K562 (cell line): ENCODE results near the gene CRY2. TPM values are rescaled to one million over a fixed set of nuclear protein-coding genes. Genes with fewer than 3 reads are reported as not detected.

Experiments used
- ATAC-seq: fragments of 200-7000 bp; cut with Tn5 transposase; 3 replicates; pipeline ENCODE4 v1.9.1; 2020; ENCODE audit warnings: moderate library complexity
- BruUV-seq: library from RNA; stranded (reverse); fragments of 400-500 nt; replicated peaks from 2 replicates; lab custom pipeline; 2021; lab: Mats Ljungman, UMichigan
- CTCF ChIA-PET: fragments of 300-600 bp; formaldehyde crosslinking; extraction: SDS; loops from one replicate; lab custom pipeline; 2021; ENCODE audit warnings: low intra/inter-chr PET ratio; lab: Yijun Ruan, JAX
- POLR2A ChIA-PET: fragments of 300-600, 350-650 bp; sonication (Branson Sonifier 250); formaldehyde crosslinking; extraction: SDS; loops from one replicate; lab custom pipeline; 2021; ENCODE audit warnings: antibody characterized with exemption, inconsistent platforms; lab: Yijun Ruan, JAX
- DNase-seq, 4 experiments: peaks; one replicate each; pipeline versions ENCODE4 v3.0.0 to v3.0.0-alpha.2; 2011 to 2018; ENCODE audit warnings: low spot score in 3 of 4, mixed read lengths in 3 of 4; ENCODE audit errors: extremely low read depth in 1 of 4
- FAIRE-seq: peaks from 2 replicates; lab custom pipeline; 2011; peaks lifted over from hg19 to GRCh38; lab: Jason Lieb, UNC
- H2AFZ ChIP-seq: 2 replicates; pipeline ENCODE4 v1.6.0; 2011; ENCODE audit warnings: low read depth, low read length, control low read depth, inconsistent platforms
- H3K27ac ChIP-seq: fragments of 200-600 bp; 3 replicates; pipeline ENCODE4 v1.8.0; 2011; ENCODE audit warnings: low read depth, mild to moderate bottlenecking, control low read depth, inconsistent platforms, low read length, moderate library complexity, mixed read lengths; ENCODE audit errors: extremely low read depth
- H3K27me3 ChIP-seq, 2 experiments: fragments of 300-600 bp in 1 of 2; 2 replicates in 1 of 2; 3 replicates in 1 of 2; pipeline versions ENCODE4 v1.6.0 to v1.8.0; 2011; ENCODE audit warnings: inconsistent platforms in 2 of 2, low read length in 2 of 2, mild to moderate bottlenecking in 1 of 2, mixed read lengths in 1 of 2, moderate library complexity in 1 of 2; ENCODE audit not compliant: control insufficient read depth in 2 of 2, insufficient read depth in 2 of 2
- H3K36me3 ChIP-seq: fragments of 300-600 bp; 3 replicates; pipeline ENCODE4 v1.8.0; 2011; ENCODE audit warnings: mild to moderate bottlenecking, low read length, inconsistent platforms; ENCODE audit not compliant: control insufficient read depth, insufficient read depth
- H3K4me1 ChIP-seq, 2 experiments: fragments of 200-600 bp in 1 of 2; replicated peaks in 1 of 2; 2 replicates in 1 of 2; 3 replicates in 1 of 2; pipeline versions ENCODE4 v1.5.1 to v1.8.0; 2011; ENCODE audit warnings: inconsistent platforms in 2 of 2, low read length in 2 of 2, mild to moderate bottlenecking in 1 of 2, mixed read lengths in 1 of 2, moderate library complexity in 1 of 2; ENCODE audit not compliant: control insufficient read depth in 2 of 2, insufficient read depth in 2 of 2
- H3K4me2 ChIP-seq: 2 replicates; pipeline ENCODE4 v1.6.1; 2011; ENCODE audit warnings: low read length, control low read depth, inconsistent platforms, mixed read lengths; ENCODE audit not compliant: insufficient read depth
- H3K4me3 ChIP-seq: fragments of 200-600 bp; sonication (generic), shearing (Covaris generic); 2 replicates; pipeline ENCODE4 v1.5.1; 2016; ENCODE audit warnings: control low read depth, inconsistent platforms
- H3K79me2 ChIP-seq: fragments of 200-600 bp; 3 replicates; pipeline ENCODE4 v1.8.0; 2011; ENCODE audit warnings: low read length, inconsistent platforms; ENCODE audit not compliant: control insufficient read depth, insufficient read depth
- H3K9ac ChIP-seq, 2 experiments: 2 replicates each; pipeline versions ENCODE4 v1.6.0 to v1.6.1; 2011; ENCODE audit warnings: low read depth in 2 of 2, low read length in 2 of 2, control low read depth in 1 of 2, inconsistent platforms in 1 of 2, mild to moderate bottlenecking in 1 of 2, mixed read lengths in 1 of 2; ENCODE audit not compliant: insufficient read depth in 1 of 2
- H3K9me1 ChIP-seq: one replicate; pipeline ENCODE4 v1.6.0; 2011; ENCODE audit warnings: inconsistent platforms, mild to moderate bottlenecking, low read length, moderate library complexity; ENCODE audit not compliant: control insufficient read depth, insufficient read depth
- H3K9me3 ChIP-seq: replicated peaks from 2 replicates; pipeline ENCODE4 v1.5.1; 2011; ENCODE audit warnings: low read depth, low read length, inconsistent platforms; ENCODE audit not compliant: control insufficient read depth, insufficient read depth
- H4K20me1 ChIP-seq: replicated peaks from 2 replicates; pipeline ENCODE4 v1.6.1; 2011; ENCODE audit warnings: low read length, inconsistent platforms, mixed read lengths; ENCODE audit not compliant: control insufficient read depth, insufficient read depth
- CHD2 ChIP-seq: IDR thresholded peaks from 2 replicates; pipeline ENCODE4 v1.6.1; 2011; ENCODE audit warnings: low read depth, low read length
- MAFF ChIP-seq: IDR thresholded peaks from 2 replicates; pipeline ENCODE4 v1.6.1; 2012; ENCODE audit warnings: low read length, improper control_type of control experiment
- MYNN ChIP-seq, 2 experiments: sonication (generic); formaldehyde crosslinking in 1 of 2; IDR thresholded peaks; 2 replicates each; pipeline versions ENCODE4 v1.5.0 to v1.6.1; 2016 to 2020; ENCODE audit warnings: antibody characterized with exemption in 1 of 2, missing genetic modification reagents in 1 of 2
- POLR2AphosphoS2 ChIP-seq: IDR thresholded peaks from 2 replicates; pipeline ENCODE4 v1.6.1; 2012; ENCODE audit warnings: low read length, improper control_type of control experiment
- SMAD2 ChIP-seq: fragments of 150-350 bp; IDR thresholded peaks from 2 replicates; pipeline ENCODE4 v1.6.1; 2014; ENCODE audit warnings: low read depth, mild to moderate bottlenecking, low read length
- WGBS: fragments of 100-300 bp; shearing (Covaris generic); methylation state at CpG from one replicate; pipeline ENCODE4 v1.1.6; 2016; ENCODE audit warnings: low coverage, mixed read lengths; ENCODE audit not compliant: insufficient coverage; ENCODE audit errors: missing lambda C conversion rate; 5-methylcytosine and 5-hydroxymethylcytosine counted together
- in situ Hi-C: fragments of 300-500 bp; cut with MboI; formaldehyde crosslinking; loops from 4 replicates; pipeline ENCODE4 v1.15.0; 2018; ENCODE audit warnings: inconsistent platforms, mixed read lengths
- intact Hi-C: fragments of 100-400 bp; cut with micrococcal nuclease; formaldehyde crosslinking; loops from 2 replicates; pipeline ENCODE4 v1.14.2; 2022
- polyA plus RNA-seq, 8 experiments: library from polyadenylated mRNA; depleted of rRNA in 4 of 8; stranded (reverse) in 5 of 8; unstranded in 3 of 8; fragments of >200 nt; fragmentation: Nextera tagmentation in 2 of 8; fragmentation: Illumina TruSeq in 1 of 8; extraction: Ambion mirVana in 2 of 8; extraction: Trizol in 1 of 8; gene quantifications; 2 replicates each; pipeline versions ENCODE4 v1.2.1 to v1.2.3, GENCODE V29; 2011 to 2014; ENCODE audit warnings: inconsistent platforms in 1 of 8, missing spikeins in 1 of 8
- total RNA-seq, 7 experiments: library from RNA; depleted of rRNA in 6 of 7; stranded (reverse); fragments of >200 nt in 6 of 7; fragmentation: Illumina TruSeq in 2 of 7; extraction: Trizol in 2 of 7; gene quantifications; 2 replicates each; pipeline versions ENCODE4 v1.2.1 to v1.2.3, GENCODE V29; 2011 to 2021; ENCODE audit warnings: low replicate concordance in 1 of 7
- TF ChIP-seq, protein P1 (sequence below): fragments of 450-650 bp; conservative IDR thresholded peaks from 2 replicates; pipeline ENCODE4 v1.6.1; 2016; ENCODE audit warnings: missing genetic modification characterization, low read depth, mild to moderate bottlenecking, control low read depth, missing compliant biosample characterization
- TF ChIP-seq, protein P2 (sequence below): fragments of 250-450 bp; sonication (Bioruptor Pico); IDR thresholded peaks from 2 replicates; pipeline ENCODE4 v1.8.0; 2022; ENCODE audit warnings: inconsistent platforms

CRY2 gene
- total and polyA plus RNA-seq, 9 of the 15 experiments (the other 6 are each of a cell fraction or from before 2014, with no cell fraction given) = 2.3 to 23.9 (median 14.8) TPM

DNA sequence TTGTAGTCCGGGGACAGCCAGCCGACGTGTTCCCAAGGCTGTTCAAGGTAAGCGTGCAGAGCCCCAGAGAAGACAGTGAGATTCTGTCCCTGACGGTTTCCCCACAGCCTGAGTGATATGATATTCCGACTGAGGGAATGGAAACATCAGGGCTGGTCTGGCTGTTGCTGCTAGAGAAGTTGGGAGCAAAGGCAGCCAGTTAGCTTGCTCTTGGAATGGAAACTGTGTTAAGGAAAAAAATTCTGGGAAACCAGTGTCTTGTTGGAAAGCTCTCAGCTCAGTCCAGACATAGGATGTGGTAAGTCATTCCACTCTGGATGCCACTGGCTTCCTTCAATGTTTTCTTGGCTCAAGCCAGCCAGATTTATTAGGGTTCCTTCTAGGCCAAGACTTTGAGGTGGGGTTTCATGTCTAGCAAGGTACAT is 8.8 kb downstream of the CRY2 start:
- no peak overlapping the region for H3K27ac ChIP-seq
- no peak overlapping the region for H2AFZ ChIP-seq
- peaks cover 6% of the 10 kb centered on the region for H4K20me1 ChIP-seq
- H3K9me3 ChIP-seq = no peaks in the 10 kb centered on the region
- intact Hi-C loops (no loop called here), in situ Hi-C loops (no loop called here)
- ATAC-seq (no peak), FAIRE-seq (no peak), DNase-seq (no peak)
- H3K9me1 ChIP-seq = no peaks in the 10 kb centered on the region
- ChIA-PET POLR2A (interaction anchor here (1.0 to 1.3 kb wide), 3 partner anchors 9 to 16 kb away, joined by 3 to 4 read pairs (median 3); no protein-coding TSS in a partner anchor), CTCF (no interaction called here)
- no peak overlapping the region for H3K9ac ChIP-seq
- no peak overlapping the region for H3K4me2 ChIP-seq
- peaks cover 37% of the 10 kb centered on the region for H3K79me2 ChIP-seq
- peaks cover 58% of the 10 kb centered on the region for H3K36me3 ChIP-seq
- H3K4me3 ChIP-seq = no peak overlapping the region
- BruUV-seq = no TSS peak
- no peaks in the 10 kb centered on the region for H3K27me3 ChIP-seq
- TF ChIP-seq MAFF (no peak), CHD2 (no peak), MYNN (IDR thresholded peaks at IDR 0.05) (no peak), MYNN (CRISPR knock-in tag; IDR thresholded peaks at IDR 0.05) (no peak), SMAD2 (no peak), POLR2AphosphoS2 (no peak)
- TF ChIP-seq, protein P1, sequence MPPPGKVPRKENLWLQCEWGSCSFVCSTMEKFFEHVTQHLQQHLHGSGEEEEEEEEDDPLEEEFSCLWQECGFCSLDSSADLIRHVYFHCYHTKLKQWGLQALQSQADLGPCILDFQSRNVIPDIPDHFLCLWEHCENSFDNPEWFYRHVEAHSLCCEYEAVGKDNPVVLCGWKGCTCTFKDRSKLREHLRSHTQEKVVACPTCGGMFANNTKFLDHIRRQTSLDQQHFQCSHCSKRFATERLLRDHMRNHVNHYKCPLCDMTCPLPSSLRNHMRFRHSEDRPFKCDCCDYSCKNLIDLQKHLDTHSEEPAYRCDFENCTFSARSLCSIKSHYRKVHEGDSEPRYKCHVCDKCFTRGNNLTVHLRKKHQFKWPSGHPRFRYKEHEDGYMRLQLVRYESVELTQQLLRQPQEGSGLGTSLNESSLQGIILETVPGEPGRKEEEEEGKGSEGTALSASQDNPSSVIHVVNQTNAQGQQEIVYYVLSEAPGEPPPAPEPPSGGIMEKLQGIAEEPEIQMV (tag) = no peak
- TF ChIP-seq, protein P2, sequence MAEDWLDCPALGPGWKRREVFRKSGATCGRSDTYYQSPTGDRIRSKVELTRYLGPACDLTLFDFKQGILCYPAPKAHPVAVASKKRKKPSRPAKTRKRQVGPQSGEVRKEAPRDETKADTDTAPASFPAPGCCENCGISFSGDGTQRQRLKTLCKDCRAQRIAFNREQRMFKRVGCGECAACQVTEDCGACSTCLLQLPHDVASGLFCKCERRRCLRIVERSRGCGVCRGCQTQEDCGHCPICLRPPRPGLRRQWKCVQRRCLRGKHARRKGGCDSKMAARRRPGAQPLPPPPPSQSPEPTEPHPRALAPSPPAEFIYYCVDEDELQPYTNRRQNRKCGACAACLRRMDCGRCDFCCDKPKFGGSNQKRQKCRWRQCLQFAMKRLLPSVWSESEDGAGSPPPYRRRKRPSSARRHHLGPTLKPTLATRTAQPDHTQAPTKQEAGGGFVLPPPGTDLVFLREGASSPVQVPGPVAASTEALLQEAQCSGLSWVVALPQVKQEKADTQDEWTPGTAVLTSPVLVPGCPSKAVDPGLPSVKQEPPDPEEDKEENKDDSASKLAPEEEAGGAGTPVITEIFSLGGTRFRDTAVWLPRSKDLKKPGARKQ = no peak
- peaks cover 0 to 4% of the 10 kb centered on the region in 2 experiments; a peak in 2 of 5 replicates for H3K4me1 ChIP-seq
- 74% methylated on average over 6 of the region's 6 CpGs for WGBS
